ENCODE results near the gene RANBP1. TPM values are rescaled to one million over a fixed set of nuclear protein-coding genes. Genes with fewer than 3 reads are reported as not detected.

Gene RANBP1
- polyA plus RNA-seq, 1 of the 3 experiments (the other 2 are of a cell fraction), result 502 TPM

DNA sequence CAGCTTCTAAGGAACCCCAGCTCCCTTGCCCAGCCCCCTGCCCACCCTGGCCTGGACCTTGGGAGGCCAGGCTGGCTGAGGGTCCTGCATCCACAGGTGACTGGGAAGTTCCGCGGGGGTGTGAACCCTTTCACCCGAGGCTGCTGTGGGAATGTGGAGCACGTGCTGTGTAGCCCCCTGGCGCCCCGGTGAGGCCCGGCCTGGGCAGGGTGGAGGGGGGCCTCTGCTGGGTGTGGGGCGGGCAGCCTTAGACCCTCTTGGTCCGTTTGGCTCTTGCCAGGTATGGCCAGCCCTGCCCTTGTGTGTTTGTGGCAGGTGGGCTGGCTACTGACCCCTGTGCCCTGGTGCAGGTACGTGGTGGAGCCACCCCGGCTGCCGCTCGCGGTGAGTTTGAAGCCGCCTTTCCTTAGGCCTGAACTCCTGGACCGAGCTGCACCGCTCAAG lies 24.6 kb downstream of the RANBP1 start:
- no peaks in the 10 kb centered on the region for H3K9me3 ChIP-seq
- POLR2A ChIA-PET, result no interaction called here
- CTCF ChIA-PET, result interaction anchor here (0.8 to 1.4 kb wide), 2 partner anchors 10 to 128 kb away, joined by 3 read pairs; no protein-coding TSS in a partner anchor
- H3K79me2 ChIP-seq (ENCODE audit: insufficient read depth), result peaks cover 38% of the 10 kb centered on the region
- H3K27ac ChIP-seq (ENCODE audit: low read depth in 2 of 2, low read length in 1 of 2), result no peak overlapping the region
- WGBS (ENCODE audit: low lambda C conversion rate), result 95% methylated on average over 4 of the region's 17 CpGs
- peaks cover 45% of the 10 kb centered on the region for H4K20me1 ChIP-seq (ENCODE audit: insufficient read depth)
- H3F3A ChIP-seq (replicated peaks; ENCODE audit: insufficient read depth), result no peaks in the 10 kb centered on the region
- H3K27me3 ChIP-seq (ENCODE audit: insufficient read depth), result no peaks in the 10 kb centered on the region
- no peak overlapping the region for H3K9ac ChIP-seq
- H3K4me1 ChIP-seq (ENCODE audit: control insufficient read depth in 1 of 2, insufficient read depth in 2 of 2, low read depth in 1 of 2, low read length in 1 of 2), result peaks cover 0 to 33% of the 10 kb centered on the region in 2 experiments; a peak in 1 of 4 replicates
- H3K36me3 ChIP-seq (replicated peaks in 1 of 2; ENCODE audit: control insufficient read depth in 1 of 2, insufficient read depth in 2 of 2, low read length in 1 of 2), result peaks cover 0 to 15% of the 10 kb centered on the region in 2 experiments
- no peak for DNase-seq
- no peaks in the 10 kb centered on the region for H3K9me2 ChIP-seq
- H3K4me3 ChIP-seq (ENCODE audit: low read depth in 2 of 2, low read length in 1 of 2), result no peak overlapping the region
- TF ChIP-seq SMC3 (IDR thresholded peaks at IDR 0.05; ENCODE audit: low read depth, low read length) (no peak), FOXJ3 (CRISPR knock-in tag; IDR thresholded peaks at IDR 0.05) (no peak), MXI1 (IDR thresholded peaks at IDR 0.05; ENCODE audit: low read depth, low read length) (no peak), NRF1 (IDR thresholded peaks at IDR 0.05; ENCODE audit: low read depth, low read length) (no peak), TCF12 (IDR thresholded peaks at IDR 0.05) (no peak), RCOR1 (IDR thresholded peaks at IDR 0.05; ENCODE audit: low read length) (no peak), RAD21 (IDR thresholded peaks at IDR 0.05; ENCODE audit: low read length) (no peak), USF1 (IDR thresholded peaks at IDR 0.05; ENCODE audit: borderline replicate concordance, low read depth) (no peak), IRF3 (IDR thresholded peaks at IDR 0.05; ENCODE audit: low read depth, low read length) (no peak), SIN3A (IDR thresholded peaks at IDR 0.05; ENCODE audit: borderline replicate concordance, low read depth, low read length) (no peak), GABPA (IDR thresholded peaks at IDR 0.05; ENCODE audit: low read depth) (no peak), GATA2 (CRISPR knock-in tag; IDR thresholded peaks at IDR 0.05) (no peak), EP300 (IDR thresholded peaks at IDR 0.05; ENCODE audit: borderline replicate concordance in 1 of 2, low read depth in 1 of 2, low read length in 1 of 2) (no peak), YY1 (IDR thresholded peaks at IDR 0.05; ENCODE audit: low read depth) (no peak), RFX5 (IDR thresholded peaks at IDR 0.05; ENCODE audit: low read length) (no peak)
- TF ChIP-seq, protein P1, sequence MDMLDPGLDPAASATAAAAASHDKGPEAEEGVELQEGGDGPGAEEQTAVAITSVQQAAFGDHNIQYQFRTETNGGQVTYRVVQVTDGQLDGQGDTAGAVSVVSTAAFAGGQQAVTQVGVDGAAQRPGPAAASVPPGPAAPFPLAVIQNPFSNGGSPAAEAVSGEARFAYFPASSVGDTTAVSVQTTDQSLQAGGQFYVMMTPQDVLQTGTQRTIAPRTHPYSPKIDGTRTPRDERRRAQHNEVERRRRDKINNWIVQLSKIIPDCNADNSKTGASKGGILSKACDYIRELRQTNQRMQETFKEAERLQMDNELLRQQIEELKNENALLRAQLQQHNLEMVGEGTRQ (IDR thresholded peaks at IDR 0.05; ENCODE audit: borderline replicate concordance, low read depth, low read length), result no peak
- TF ChIP-seq, protein P2, sequence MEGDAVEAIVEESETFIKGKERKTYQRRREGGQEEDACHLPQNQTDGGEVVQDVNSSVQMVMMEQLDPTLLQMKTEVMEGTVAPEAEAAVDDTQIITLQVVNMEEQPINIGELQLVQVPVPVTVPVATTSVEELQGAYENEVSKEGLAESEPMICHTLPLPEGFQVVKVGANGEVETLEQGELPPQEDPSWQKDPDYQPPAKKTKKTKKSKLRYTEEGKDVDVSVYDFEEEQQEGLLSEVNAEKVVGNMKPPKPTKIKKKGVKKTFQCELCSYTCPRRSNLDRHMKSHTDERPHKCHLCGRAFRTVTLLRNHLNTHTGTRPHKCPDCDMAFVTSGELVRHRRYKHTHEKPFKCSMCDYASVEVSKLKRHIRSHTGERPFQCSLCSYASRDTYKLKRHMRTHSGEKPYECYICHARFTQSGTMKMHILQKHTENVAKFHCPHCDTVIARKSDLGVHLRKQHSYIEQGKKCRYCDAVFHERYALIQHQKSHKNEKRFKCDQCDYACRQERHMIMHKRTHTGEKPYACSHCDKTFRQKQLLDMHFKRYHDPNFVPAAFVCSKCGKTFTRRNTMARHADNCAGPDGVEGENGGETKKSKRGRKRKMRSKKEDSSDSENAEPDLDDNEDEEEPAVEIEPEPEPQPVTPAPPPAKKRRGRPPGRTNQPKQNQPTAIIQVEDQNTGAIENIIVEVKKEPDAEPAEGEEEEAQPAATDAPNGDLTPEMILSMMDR (IDR thresholded peaks at IDR 0.05), result no peak
- H2AFZ ChIP-seq (ENCODE audit: low read depth), result no peak overlapping the region
- no peak overlapping the region for H3K4me2 ChIP-seq

Data from SK-N-SH (cell line).